ENCODE measurements around the gene TTC8.
A peak's percentile ranks its signal among the peaks of the same experiment; 100 is the strongest.
"Not testable (repeated sequence)": the region's sequence is repeated elsewhere in the genome, so short reads cannot be mapped to it uniquely, and the experiment has no call there.

The TTC8 gene

DNA sequence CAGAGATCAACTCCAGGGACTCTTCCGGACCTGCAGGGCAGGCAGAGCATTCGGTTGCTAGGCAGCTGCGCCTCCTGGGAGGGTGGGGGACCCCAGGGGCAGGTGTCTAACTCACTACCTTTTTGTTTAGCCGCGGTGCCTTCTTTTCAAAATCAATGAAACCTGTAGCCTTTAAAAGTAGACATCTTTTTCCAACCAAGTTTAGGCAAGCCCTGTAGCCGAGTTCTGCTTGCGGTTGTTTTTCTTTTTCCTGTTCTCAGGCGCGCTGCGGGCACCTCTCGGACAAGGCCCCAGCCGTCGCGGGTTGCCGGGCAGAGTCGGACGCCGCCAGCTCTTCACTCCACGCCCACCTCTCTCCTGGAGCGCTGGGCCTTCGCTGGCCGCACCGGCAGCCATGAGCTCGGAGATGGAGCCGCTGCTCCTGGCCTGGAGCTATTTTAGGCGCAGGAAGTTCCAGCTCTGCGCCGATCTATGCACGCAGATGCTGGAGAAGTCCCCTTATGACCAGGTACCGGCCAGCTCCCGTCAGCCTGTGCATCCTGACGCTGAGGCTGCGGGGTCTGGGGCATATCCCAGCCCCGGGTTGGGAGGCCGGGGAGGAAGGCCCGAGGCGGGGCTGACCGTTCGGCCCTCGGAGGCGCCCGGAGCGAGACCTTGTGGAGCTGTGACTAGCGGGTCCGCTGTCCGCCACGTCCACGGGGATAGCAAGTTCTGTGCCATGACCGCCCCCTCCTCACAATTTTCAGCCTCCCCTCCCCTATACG, at the start of gene TTC8:
Gene TTC8 (plus strand): TSS at position 338 of the 764 bp plus-strand sequence. CDS start 57 bp downstream, at position 395.
- DNase-seq, result peak; percentile 87

DNA sequence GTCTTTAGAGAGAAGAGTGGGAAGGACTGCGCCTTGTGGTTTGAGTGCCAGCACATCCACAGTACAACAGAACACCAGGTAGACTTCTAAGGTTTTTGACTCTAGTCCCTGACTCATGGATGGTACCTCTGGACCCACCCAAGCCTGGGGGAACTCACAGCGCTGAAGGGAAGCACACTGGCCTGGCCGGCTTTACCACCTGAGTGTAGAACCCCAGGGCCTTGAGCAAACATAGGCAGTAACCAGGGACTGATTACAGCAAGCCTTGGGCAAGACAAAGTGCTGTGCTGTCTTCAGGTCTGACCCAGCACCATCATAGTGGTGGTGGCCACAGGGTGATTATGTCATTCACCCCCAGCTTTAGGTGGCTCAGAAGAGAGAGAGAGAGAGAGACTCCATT, 48.9 kb upstream of the TTC8 start:
- DNase-seq, result no peak

DNA sequence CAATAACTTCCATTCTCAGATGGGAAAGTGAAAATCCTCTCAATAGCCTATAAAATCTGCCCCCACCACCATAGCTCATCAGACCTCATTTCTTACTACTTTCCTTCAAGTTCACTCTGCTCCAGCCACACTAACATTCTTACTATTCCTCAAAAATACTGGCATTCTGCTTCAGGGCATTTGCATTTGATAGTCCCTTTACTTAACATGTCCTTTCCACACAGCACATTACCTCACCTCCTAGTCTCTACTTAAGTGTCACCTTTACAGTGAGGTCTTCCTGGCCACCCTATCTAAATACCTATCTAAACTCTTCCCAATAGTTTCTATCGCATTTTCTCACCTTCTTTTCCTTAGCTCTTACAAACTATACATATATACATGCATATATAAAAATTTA, 38.5 kb upstream of the TTC8 start:
- no peak for DNase-seq

DNA sequence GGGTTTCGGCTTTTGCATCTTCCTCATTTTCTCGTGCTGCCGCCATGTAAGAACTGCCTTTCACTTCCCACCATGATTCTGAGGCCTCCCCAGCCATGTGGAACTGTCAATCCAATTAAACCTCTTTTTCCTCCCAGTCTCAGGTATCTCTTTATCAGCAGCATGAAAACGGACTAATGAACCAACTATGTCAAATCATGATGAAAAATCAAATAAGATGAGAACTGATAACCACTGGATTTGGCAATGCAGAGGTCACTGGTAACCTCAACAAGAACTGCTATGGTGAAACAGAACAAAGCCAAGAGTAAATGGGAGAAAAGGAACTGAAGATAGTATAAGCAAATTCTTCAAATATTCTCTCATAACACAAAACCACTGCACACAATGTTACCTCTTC, 37.7 kb upstream of the TTC8 start:
- DNase-seq, result no peak

DNA sequence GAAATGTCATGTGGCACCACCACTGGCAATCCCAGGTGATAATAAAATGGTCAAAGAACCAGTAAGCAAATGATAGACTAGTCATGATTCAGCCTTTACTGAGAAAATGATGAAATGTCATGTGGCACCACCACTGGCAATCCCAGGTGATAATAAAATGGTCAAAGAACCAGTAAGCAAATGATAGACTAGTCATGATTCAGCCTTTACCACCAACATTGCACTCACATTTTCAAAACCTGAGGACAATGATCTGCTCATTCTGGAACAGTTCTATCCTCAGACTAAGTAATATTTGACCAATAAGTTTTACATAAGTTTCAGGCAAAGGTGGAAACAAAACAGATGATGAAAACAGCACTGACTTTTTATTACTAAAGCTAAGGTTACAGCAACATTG, 34.9 kb upstream of the TTC8 start:
- not testable (repeated sequence) for DNase-seq

DNA sequence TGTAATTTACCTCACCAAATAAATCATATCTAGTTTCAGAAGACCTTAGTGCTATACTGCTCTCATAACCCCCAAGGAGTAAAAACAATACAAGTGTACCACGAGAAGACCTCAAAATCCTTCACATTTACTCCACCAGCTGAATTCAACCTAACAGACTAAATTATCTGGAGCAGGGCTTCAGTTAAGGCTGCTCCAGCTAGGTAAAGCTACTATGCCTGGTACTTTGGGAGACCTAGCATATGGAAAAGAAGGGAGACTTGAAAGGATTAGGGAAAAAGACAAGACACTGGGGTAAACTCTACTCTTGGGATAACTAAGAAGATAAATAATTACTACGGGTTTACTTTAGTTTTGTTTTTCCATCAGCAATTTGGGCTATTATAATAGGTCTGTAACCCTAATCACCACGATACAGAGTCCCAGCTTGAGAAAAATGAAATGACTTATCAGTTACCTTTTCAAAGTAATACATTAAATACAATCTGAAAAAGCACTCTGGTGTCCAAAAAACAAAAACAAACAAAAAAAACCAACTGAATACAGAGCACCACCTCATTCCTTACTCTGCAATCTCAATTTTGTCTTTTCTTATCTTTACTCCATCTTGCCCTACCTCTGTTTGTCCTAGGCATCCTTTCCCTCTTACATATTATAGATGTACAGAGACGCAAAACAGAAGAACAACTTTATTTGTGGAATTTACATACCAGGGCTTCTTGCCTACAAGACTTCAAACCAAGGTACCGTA, 33.8 kb upstream of the TTC8 start:
- no peak for DNase-seq

DNA sequence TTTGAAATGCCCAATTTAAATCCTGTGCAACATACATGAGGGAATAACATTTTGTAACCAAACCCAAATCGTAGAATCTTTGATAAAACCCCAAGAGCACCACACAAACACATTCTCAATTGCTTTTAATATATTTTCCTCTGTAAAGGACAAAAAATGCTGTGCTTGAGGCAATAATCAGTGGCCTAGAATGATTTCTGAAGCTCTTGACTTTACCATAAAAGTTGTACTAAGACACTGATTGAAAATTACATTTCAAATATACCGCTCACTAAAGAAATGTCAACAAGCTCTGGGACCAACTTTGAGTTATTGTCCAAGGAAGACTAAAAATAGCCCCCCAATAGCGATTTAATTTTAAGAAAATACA, 33.2 kb upstream of the TTC8 start:
- no peak for DNase-seq

DNA sequence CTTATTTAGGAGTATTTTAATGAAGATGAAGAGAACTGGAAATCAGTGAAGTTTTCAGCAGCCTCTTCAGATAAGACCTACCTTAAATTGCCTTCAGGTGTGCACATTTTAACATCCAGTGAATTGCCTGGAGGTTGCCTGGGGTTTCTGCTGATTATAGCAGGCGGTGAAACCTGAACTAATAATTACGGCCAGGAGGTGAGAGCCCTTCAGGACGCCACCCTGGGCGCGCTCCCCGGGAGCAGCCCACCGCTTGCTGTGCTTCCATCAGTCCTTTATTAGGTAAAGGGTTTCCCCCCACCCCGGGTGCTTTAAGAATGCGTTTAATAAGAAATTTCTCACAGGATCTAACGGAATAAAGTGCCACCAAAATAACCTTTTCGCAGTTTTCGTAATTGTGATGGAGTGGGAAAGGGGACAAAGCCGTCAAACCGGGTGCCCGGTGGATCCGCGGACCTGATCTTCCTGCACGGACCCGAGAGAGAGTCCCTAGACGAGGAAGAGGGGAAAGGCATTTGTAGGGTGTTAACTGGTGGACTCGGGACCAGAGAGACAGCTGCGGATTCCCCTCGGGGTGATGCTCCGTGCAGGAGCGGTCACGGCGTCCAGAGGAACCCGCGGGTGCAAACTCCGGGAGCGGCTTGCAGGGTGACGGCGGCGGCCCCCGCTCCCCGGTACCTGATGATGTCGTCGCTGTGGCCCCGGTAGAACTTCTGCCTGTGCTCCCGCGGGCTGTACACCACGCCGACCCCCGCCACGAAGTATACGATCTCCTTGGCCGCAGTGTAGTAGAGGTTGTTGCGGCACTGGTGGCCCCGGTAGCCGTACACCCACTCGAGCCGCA, 32.6 kb upstream of the TTC8 start:
- peak; percentile 10 for DNase-seq

DNA sequence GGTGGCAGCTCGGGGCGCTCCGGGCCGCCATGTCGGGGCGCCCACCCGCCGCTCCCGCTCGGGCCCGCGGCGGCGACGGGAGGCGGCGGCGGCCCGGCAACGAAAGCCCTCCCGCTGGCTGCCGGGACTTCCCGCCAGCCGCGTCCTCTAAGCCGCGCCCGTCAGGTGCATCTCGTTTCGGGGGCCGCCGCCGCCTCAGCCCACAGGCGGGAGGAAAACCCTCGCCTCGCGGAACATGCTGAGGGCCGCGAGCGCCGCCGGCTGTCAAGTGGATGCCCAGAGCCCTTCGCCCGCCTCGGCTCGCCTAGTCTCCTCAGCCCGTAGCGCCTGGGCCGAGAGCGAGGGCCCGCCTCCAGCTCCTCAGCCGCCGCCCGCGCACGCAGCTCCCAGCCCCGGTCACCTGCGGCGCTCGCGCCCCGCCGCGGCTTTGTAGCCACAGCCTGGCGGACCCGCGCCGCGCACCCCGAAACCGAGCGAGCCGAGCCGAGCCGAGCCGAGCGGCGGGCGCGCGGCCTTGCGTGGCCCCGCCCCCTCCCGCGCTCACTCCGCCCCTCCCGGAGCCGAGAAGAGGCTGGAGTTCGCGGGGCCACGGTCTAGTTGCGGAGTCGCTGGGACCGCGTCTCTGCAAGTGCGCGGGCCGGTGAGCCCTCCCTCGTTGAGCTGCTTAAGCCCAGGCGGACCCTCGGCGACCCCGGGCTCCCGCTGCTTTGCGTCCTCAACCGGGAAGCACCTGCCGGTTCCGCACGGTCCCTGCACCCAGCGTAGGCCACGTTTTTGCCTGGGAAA, 31.8 kb upstream of the TTC8 start, which contains the start of gene EML5:
Gene EML5 (minus strand): TSS at position 481 of the 786 bp plus-strand sequence. CDS start 450 bp downstream, at position 31.
- DNase-seq, result peak; percentile 90

DNA sequence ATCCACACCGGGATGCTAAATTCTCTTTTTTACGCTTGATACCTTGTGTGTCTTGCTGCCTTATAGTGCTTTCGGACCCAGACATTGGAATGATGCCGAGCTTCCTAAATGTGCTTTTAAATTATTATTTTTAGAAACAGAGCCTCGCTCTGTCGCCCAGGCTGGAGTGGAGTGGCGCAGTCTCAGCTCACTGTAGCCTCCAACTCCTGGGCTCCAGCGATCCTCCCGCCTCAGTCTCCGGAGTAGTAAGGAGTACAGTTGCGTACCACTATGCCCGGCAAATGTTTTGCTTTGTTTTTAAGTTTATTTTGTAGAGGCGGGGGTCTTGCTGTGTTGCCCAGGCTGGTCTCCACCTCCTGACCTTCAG, 31.2 kb upstream of the TTC8 start:
- no peak for DNase-seq

DNA sequence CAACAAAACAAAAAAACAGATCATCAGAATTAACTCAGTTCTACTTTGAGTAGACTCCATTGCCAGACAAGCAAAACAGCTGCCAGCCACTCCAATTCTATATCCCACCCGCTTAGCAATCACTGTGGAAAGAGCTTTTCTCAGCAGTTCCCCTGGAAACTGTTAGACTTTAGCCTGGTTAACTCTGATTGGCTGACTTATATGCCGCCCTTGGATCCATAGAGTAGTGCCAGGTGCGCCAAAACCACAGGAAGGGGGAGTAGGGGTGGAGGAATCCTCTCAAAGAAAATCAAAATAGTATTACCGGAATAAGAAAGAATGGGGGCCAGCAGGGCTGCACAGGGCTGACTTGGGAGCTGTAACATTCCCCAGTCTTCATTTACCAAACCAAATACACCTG, 26.3 kb upstream of the TTC8 start:
- DNase-seq, result no peak

DNA sequence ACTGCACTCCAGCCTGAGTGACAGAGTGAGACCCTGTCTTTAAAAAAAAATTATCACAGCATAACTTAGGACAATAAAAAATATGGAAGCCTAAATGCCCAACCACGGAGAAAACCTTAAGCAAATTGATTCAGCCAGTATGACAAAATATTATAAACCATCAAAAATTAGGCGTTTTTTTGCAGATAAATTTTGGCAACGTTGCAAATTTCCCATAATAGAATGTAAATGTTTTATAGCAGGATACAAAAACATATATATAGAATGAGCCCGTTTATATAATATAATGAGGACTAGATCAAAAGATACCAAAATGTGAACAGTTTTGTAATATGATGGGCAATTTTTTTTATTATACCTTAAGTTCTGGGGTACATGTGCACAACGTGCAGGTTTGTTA, 24.9 kb upstream of the TTC8 start:
- no peak for DNase-seq

DNA sequence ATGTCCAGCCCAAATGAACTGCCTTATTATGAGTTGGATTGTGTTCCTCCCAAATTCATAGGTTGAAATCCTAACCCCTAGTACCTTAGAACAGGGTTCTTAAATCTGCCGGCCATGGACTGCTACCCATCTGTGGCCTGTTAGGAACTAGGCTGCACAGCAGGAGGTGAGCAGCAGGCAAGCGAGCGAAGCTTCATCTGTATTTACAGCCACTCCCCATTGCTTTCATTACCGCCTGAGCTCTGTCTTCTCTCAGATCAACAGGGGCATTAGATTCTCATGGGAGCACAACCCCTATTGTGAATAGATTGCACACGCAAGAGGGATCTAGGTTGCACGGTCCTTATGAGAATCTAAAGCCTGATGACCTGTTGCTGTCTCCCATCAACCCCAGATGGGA, 21.9 kb upstream of the TTC8 start:
- DNase-seq, result no peak

DNA sequence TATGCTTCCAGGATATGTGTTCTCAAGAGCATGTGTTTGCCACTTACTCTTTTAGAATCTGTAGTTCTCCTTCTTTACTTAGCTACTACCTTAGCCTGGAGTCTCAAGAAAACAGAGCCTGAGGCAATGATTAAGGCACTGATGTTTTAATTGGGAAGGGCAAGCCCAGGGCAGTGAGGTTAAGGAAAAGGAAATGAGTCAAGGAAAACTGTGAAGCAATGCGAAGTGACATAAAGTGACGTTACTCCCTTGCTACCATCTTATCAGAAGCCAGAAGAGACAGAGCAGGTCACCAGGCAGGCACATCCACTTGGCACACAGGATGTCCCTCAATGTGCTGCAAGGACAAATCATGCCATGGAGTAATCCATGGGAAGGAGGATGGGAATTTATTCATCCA, 20.4 kb upstream of the TTC8 start:
- DNase-seq, result no peak

DNA sequence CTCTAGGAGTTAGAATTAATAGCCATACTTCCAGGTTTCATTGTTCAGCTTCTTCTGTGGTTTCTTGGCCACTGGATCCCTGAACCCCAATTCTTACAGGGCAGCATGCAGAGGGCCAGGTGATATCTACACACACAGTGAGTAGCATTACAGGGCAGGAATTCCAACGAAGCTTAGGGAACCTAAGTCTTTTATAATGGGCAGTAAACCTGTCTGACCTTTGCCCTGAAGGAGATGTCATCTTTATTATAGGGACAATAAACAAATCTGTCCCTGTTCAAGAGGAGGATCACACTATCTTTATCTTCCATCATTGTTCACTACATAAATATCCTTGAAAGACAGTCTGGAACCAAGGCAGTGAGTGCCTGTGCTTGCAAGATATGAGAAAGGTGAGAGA, 20.0 kb upstream of the TTC8 start:
- DNase-seq, result no peak

DNA sequence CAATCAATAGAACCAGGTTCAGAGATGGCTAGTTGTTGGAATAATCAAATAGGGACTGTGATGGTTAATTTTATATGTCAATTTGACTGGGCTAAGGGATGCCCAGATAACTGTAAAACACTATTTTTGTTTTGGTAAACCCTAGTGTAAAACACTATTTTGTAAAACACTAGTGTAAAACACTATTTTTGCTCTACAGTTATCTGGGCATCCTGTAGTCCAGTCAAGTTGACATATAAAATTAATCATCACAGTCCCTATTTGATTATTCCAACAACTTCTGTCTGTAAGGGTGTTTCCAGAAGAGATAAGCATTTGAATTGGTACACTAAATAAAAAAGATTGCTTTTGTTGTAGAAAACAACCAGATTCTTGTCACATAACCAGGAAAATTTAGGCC, 16.1 kb upstream of the TTC8 start:
- DNase-seq, result no peak

DNA sequence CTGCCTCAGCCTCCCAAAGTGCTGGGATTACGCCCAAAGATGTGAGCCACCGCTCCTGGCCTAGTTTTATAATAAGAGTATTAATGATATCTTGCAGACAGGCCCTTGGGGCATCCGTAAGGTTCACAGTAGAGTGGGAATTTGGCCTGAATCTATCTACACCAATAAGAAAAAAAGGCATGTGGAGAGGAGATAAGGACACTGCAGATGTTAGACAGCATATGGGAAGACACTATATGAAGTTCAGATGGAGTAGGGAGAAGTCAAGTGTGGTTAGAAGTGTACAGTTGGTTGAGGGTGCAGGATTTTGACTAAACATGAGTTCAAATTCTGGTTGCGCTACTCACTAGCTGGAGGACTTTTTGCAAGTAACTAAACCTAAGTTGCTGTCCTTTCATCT, 8.5 kb upstream of the TTC8 start:
- DNase-seq, result no peak

DNA sequence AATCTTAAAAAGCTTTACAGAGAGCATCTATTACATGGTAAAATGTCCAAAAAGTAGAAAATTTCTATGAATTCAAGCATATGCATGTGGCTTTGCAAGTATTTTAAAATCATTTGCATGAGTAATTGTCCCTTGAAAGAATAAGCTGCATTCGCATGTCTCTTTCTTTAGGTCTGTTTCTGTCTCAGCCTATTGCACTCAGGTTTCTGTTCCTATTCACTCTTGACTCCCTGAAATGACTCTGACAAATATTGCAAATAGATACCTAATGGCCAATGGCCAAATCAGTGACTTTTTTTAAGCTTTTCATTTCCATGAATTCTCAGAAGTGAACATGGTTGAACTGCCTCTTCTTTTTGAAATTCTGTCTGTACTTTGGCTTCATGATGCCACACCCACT, 6.4 kb upstream of the TTC8 start:
- no peak for DNase-seq

DNA sequence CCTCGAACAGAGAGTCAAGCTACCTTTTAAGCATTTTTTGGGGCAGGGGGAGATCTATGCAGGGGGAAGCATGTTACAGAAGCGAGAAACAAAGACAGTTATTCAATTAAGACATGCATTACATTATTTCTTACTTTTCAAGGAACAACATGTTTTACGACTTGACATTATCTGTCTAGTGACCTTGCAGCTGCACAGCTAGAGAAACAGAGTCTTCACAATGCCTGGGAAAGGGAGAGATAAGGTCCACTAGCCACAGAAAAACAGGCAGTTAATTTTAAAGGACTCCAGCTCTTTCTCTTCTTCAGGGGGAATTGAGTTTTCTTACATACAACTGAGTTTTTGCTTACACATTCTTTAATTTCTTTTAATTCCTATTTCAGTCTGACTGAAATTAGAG, 4.8 kb upstream of the TTC8 start:
- not testable (repeated sequence) for DNase-seq

DNA sequence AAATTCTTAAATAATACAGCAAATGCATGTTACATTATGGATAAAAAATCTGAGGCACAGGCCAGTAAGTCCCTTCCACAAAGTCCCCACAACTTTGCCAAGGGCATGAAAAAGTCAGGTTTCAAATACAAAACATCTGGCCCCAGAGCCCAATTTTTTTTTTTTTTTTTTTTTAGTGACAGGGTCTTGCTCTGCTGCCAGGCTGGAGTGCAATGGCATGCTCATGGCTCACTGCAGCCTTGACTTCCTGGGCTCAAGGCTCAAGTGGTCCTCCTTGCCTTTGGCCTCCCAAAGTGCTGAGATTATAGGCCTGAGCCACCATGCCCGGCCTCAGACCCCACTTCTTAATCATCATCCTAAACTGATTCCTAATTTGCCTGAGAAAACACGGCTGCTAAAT, 3.1 kb upstream of the TTC8 start:
- DNase-seq, result no peak

DNA sequence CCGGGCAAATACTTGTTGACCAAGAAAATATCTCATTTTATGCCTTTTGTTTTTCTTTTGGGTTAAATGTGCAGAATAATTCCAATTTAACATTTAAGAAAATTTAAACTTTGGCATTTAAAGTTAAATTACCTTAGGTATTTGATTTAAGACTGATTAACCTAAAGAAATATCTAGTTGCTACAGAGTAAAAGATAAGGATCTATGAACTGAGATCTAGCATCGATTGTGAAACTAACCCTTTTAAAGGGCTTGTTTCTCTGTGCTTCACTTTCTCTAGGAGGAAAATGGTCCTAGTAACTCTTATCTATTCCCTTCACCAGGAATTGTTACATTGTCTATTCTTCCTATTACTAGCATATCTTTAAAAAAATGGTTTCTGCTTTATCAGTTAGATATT, 2.6 kb upstream of the TTC8 start:
- DNase-seq, result no peak

DNA sequence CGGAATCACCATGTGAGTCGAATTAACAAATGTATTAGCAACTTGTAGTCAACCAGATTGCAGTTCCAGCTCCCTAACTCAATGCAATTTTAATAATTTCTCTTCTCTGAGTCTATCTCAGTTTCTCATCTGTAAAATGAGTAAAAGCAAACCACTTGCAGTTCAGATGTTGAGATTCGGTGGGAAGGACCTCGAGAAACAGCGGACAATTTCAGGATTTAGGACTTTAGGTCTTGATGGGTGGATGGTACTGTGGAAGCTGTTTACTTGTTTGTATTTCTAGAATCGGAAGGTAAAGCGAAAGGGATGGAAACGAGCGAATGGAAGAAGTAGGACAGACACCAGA, 510 bp upstream of the TTC8 start:
- DNase-seq, result no peak

DNA sequence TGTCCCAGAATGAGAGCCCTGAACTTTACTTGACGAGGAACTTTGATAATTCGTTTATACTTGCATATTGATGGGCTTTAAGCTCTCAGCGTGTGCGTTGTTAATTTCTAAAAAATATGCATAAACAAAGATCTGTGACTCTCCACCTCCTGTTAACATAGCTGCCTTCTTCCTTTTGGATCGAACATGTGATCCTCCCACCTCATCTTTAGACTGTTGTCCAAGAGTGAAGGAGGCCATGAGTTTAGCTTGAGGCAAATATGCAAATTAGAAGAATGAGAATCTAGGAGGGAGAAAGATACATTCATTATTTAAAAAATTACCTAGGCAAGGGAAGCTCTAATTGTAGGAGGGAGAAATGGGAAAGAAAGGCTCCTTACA, 617 bp downstream of the TTC8 start:
- DNase-seq, result no peak
